HG02884 (cell line): ENCODE measurements around the gene HIPK1.
"Not testable (repeated sequence)": the region's sequence is repeated elsewhere in the genome, so short reads cannot be mapped to it uniquely, and the experiment has no call there.

Experiments used
- ATAC-seq: cut with Tn5 transposase; IDR thresholded peaks from one replicate; pipeline ENCODE4 v1.9.1; 2021; ENCODE audit warnings: mild to moderate bottlenecking, moderate library complexity; ENCODE audit not compliant: unreplicated experiment

The HIPK1 gene

DNA sequence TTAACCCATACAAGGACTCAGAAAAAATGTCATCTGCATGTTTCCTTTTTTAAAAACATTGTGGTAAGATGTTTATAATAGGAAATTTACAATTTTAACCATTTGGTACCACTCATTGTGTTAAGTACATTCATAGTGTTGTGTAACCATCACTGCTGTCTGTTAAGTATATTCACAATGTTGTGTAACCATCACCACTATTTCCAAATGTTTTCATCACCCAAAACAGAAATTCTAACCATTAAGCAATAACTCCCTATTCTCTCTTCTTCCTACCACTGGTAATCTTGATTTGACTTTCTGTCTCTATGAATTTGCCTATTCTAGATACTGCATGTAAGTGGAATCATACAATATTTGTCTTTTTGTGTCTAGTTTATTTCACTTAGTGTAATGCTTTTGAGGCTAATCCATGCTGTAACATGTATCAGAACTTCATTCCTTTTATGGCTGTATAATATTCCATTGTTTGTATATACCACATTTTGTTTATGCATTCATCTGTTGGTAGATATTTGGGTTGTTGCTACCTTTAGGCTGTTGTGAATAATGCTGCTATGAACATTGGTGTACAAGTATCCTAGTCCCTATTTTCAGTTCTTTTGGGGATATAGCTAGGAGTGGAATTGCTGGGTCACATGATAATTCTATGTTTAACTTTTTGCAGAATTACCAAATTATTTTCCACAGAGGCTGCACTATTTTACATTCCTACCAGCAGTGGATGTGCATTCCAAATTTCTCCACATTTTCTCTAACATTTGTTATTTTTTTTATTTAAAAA, 14.1 kb downstream of the HIPK1 start:
- no peak for ATAC-seq

- no peak for ATAC-seq
Observed at GRCh38 chr1:113945329-113945728, 16.2 kb downstream of the HIPK1 start.

DNA sequence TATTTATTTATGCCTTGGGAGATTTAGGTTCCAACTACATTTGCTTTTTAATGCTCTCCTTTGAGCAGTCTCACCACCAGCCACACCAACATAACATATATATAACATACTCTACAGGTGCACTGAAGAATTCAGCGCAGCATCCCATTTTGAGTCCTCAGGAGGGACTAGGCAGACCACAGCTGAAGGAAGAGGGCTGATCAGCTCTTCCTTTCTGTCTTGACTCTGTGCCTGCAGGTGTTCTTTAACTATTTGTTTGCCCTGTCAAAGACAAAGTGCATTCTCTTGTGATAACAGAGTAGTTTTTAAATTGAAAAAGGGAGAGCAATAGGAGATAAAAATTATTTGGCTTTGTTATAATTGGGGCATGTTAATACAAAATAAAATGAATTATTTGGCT, 17.0 kb downstream of the HIPK1 start:
- no peak for ATAC-seq

GRCh38 chr1:113946678-113947387, 17.7 kb downstream of the HIPK1 start:
- ATAC-seq, result no peak

DNA sequence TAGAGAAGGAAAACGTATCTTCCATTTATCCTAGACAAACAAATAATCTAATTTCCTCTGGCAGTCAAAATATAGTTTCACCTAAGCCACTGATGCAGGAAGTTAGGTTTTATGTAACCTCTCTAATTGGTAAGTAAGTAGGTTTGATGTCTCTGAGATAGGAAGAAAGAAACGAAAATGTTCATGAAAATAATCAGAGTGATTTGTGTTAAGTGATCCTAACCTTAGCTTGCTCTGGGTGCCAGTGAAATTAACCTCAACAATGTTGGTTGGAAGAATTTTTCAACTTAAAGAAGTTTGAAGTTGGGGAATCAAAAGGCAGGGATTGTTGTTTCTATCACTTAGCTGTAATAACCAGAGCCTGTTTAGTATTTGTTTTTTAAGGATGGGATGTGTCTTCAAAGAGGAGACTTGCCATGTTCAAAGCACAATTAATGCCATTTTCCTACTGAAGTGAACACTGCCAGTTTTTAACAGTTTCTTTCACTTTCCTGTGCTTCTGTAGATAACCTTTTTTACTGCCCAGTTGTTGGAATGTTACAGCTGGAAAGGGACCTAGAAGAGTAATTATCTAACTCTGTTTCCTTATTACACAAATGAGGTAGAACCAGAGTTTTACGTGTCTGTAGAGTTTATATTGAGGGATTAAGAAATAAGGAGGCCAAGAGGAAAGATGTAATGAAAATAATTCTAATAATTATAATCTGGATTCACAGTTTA, 18.4 kb downstream of the HIPK1 start:
- ATAC-seq, result no peak

- ATAC-seq, result not testable (repeated sequence)
Observed at GRCh38 chr1:113948151-113948550, 19.0 kb downstream of the HIPK1 start.

- ATAC-seq, result no peak
Observed at GRCh38 chr1:113949007-113949406, 19.9 kb downstream of the HIPK1 start.

GRCh38 chr1:113950908-113951307, 21.8 kb downstream of the HIPK1 start:
- no peak for ATAC-seq

DNA sequence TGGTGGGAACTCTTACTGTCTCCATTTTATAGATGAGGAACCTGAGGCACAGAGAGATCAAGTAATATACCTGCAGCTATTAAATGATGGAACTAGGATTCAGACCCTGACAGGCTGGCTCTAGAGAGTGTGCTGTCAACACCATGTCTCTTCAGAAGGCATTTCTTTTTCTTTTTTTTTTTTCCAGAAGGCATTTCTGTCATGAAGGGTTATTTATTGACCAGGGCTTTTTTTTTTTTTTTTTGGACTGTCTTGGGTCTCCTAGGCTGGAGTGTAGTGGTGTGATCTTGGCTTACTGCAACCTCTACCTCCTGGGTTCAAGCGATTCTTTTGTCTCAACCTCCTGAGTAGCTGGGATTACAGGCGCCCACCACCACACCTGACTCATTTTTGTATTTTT, 22.6 kb downstream of the HIPK1 start:
- no peak for ATAC-seq

DNA sequence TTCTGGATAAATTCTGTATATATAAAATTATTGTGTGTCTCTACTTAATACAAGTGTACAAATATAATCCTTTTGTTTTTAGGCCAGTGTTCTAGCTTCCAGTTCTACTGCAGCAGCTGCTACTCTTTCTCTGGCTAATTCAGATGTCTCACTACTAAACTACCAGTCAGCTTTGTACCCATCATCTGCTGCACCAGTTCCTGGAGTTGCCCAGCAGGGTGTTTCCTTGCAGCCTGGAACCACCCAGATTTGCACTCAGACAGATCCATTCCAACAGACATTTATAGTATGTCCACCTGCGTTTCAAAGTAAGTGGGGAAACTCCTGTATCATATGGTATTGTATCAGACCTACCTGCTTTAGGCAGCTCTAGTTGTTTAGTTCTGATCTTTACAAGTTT, 28.9 kb downstream of the HIPK1 start:
- ATAC-seq, result no peak

GRCh38 chr1:113958691-113959090, 29.6 kb downstream of the HIPK1 start:
- no peak for ATAC-seq

DNA sequence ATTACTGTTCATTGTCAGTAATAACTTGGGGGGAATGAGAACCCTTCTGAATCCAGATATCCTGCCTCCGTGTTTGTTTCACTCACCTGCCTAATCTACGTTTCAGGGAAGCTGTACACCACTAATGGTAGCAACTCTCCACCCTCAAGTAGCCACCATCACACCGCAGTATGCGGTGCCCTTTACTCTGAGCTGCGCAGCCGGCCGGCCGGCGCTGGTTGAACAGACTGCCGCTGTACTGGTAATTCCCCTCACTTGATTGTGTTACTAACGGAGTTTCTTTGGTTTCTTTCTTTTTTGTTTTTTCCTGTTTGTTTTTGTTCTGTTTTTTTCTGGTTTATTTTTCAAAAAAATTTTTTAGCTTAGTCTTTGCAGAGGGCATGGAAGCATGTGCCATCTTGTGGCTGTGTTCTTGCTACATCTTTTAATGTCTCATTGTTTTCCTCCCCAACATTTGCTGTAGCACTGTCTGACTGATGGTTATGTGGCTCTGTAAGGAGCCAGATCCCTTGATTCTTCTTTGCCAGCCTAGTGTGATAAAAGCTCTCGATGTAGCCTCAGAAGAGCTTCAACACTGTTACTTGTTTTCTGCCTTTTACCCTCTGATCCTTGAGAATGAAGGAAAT, 34.3 kb downstream of the HIPK1 start:
- ATAC-seq, result no peak

DNA sequence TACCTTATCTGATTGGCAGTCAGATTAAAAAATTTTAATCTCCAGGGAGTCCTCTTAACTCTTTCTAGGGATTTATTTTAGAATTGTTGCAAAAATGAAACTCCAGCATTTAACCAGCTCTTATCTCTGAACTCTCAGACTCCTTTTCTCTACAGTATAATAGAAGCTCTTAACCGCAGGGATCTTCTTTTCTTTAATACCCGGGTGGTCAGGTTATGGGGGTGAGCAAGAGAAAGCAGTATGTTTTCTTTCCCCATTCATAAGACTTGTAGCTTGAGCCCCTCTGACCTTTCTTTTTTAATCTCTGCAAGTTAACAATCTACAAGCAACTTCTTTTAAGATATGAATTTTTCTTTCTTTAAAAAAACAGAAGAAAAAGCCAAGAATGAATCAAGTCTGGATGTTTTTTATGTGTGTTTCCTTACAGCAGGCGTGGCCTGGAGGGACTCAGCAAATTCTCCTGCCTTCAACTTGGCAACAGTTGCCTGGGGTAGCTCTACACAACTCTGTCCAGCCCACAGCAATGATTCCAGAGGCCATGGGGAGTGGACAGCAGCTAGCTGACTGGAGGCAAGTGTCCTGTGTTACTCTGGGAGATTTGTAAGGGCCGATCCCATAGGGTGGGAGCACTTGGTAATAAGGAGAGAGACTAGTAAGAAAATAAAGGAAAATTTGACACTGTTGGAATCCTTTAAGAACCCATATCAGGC, 36.7 kb downstream of the HIPK1 start:
- no peak for ATAC-seq

DNA sequence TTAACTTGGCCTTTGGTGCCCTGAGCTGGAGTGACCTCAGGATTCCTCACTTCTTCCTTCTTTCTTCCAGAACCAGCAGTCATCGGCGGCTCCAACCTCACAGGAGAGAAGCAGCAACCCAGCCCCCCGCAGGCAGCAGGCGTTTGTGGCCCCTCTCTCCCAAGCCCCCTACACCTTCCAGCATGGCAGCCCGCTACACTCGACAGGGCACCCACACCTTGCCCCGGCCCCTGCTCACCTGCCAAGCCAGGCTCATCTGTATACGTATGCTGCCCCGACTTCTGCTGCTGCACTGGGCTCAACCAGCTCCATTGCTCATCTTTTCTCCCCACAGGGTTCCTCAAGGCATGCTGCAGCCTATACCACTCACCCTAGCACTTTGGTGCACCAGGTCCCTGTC, 43.8 kb downstream of the HIPK1 start:
- ATAC-seq, result no peak

DNA sequence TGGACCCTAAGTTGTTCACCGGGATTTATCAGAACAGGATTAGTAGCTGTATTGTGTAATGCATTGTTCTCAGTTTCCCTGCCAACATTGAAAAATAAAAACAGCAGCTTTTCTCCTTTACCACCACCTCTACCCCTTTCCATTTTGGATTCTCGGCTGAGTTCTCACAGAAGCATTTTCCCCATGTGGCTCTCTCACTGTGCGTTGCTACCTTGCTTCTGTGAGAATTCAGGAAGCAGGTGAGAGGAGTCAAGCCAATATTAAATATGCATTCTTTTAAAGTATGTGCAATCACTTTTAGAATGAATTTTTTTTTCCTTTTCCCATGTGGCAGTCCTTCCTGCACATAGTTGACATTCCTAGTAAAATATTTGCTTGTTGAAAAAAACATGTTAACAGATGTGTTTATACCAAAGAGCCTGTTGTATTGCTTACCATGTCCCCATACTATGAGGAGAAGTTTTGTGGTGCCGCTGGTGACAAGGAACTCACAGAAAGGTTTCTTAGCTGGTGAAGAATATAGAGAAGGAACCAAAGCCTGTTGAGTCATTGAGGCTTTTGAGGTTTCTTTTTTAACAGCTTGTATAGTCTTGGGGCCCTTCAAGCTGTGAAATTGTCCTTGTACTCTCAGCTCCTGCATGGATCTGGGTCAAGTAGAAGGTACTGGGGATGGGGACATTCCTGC, 46.2 kb downstream of the HIPK1 start:
- ATAC-seq, result no peak

GRCh38 chr1:113976609-113977278, 47.6 kb downstream of the HIPK1 start:
- no peak for ATAC-seq

GRCh38 chr1:113977906-113978305, 48.8 kb downstream of the HIPK1 start:
- ATAC-seq, result no peak

- ATAC-seq, result peak; percentile 51
Observed at GRCh38 chr1:113978863-113979702, 50.0 kb downstream of the HIPK1 start, which contains the start of gene OLFML3. TSS of gene OLFML3 (plus strand) at chr1:113979474. CDS start at chr1:113979517, 43 bp downstream.

DNA sequence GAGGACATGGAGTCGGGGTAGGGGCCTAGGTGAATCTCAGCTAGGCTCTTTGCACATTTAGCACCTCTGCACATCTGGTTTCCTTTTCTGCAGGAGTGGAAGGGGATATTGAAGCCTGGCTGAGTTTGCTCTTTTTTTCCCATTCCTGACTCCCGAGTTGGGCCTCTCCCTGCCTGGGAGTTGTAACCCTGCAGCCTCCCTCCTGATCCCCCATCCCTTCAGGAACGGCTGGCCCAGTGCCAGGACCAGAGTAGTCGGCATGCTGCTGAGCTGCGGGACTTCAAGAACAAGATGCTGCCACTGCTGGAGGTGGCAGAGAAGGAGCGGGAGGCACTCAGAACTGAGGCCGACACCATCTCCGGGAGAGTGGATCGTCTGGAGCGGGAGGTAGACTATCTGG, 51.0 kb downstream of the HIPK1 start:
- no peak for ATAC-seq
